ENCODE results near the gene TCTN2.

DNA sequence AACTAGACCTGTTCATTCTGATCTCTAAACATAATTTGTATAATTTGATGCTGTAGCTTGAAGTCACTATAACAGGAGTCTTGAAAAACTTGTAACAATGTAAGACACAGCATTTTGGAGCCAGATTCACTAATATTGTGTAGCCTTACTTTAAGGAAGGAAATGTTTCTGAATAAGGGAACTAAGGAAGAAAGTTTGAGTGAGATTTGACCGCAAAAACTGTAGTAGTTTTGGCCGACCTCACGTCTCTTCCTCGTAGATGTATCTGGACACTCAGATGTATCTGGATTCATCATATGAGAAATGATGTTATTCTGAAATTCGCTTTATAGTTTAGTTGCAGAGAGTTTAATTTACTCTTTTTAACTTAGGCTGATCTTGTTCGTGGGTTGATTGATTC is 77.2 kb downstream of the TCTN2 start:
- TF ChIP-seq EZH2 (IDR thresholded peaks at IDR 0.05; ENCODE audit: borderline replicate concordance, low read depth, low read length, poor library complexity, severe bottlenecking), result no peak
- TF ChIP-seq, protein P1, sequence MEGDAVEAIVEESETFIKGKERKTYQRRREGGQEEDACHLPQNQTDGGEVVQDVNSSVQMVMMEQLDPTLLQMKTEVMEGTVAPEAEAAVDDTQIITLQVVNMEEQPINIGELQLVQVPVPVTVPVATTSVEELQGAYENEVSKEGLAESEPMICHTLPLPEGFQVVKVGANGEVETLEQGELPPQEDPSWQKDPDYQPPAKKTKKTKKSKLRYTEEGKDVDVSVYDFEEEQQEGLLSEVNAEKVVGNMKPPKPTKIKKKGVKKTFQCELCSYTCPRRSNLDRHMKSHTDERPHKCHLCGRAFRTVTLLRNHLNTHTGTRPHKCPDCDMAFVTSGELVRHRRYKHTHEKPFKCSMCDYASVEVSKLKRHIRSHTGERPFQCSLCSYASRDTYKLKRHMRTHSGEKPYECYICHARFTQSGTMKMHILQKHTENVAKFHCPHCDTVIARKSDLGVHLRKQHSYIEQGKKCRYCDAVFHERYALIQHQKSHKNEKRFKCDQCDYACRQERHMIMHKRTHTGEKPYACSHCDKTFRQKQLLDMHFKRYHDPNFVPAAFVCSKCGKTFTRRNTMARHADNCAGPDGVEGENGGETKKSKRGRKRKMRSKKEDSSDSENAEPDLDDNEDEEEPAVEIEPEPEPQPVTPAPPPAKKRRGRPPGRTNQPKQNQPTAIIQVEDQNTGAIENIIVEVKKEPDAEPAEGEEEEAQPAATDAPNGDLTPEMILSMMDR (conservative IDR thresholded peaks at IDR 0.05; ENCODE audit: low read depth, low read length), result no peak
